NCI-H345 (cell line): ENCODE results near the gene MAGOH.
"Not testable (repeated sequence)": the region's sequence is repeated elsewhere in the genome, so short reads cannot be mapped to it uniquely, and the experiment has no call there.

Experiments used
- DNase-seq: peaks from one replicate; lab custom pipeline; 2025; lab: John Stamatoyannopoulos, UW

The MAGOH gene

GRCh38 chr1:53186533-53186932 lies 51.8 kb downstream of the MAGOH start:
- DNase-seq, result no peak

- not testable (repeated sequence) for DNase-seq
Measured at GRCh38 chr1:53185955-53186297, 52.4 kb downstream of the MAGOH start.

GRCh38 chr1:53183095-53183990 lies 55.0 kb downstream of the MAGOH start:
- DNase-seq, result no peak

- DNase-seq, result no peak
Measured at GRCh38 chr1:53182716-53183094, 55.6 kb downstream of the MAGOH start.

GRCh38 chr1:53182111-53182593 lies 56.2 kb downstream of the MAGOH start:
- peak; percentile 78 for DNase-seq

GRCh38 chr1:53180951-53181350 lies 57.4 kb downstream of the MAGOH start:
- no peak for DNase-seq

GRCh38 chr1:53180226-53180625 lies 58.1 kb downstream of the MAGOH start:
- no peak for DNase-seq
